HepG2 (cell line): ENCODE measurements around the gene ZNF584. TPM values are rescaled to one million over a fixed set of nuclear protein-coding genes. Genes with fewer than 3 reads are reported as not detected.

Source experiments
- ARNT ChIP-seq: fragments of 450-650 bp; IDR thresholded peaks from 2 replicates; pipeline ENCODE4 v1.6.1; 2017
- CC2D1A ChIP-seq: sonication (generic); formaldehyde crosslinking; IDR thresholded peaks from 2 replicates; pipeline ENCODE4 v1.8.1; 2023; ENCODE audit warnings: mild to moderate bottlenecking, missing genetic modification reagents
- CHD2 ChIP-seq: IDR thresholded peaks from 2 replicates; pipeline ENCODE4 v1.6.1; 2011; ENCODE audit warnings: low read depth, low read length, improper control_type of control experiment
- CREB1 ChIP-seq, 2 experiments: fragments of 450-650 bp in 1 of 2; IDR thresholded peaks; 2 replicates each; pipeline ENCODE4 v1.6.1; 2016 to 2017; ENCODE audit warnings: control low read depth in 1 of 2, mild to moderate bottlenecking in 1 of 2, missing compliant biosample characterization in 1 of 2, missing genetic modification characterization in 1 of 2
- DNMT1 ChIP-seq: sonication (generic); formaldehyde crosslinking; IDR thresholded peaks from 2 replicates; pipeline ENCODE4 v1.5.1; 2020; ENCODE audit warnings: mild to moderate bottlenecking, missing genetic modification reagents
- DNMT3B ChIP-seq: conservative IDR thresholded peaks from 2 replicates; pipeline ENCODE4 v1.6.1; 2016; ENCODE audit warnings: missing biosample characterization, control low read depth
- FLYWCH1 ChIP-seq: sonication (generic); formaldehyde crosslinking; IDR thresholded peaks from 2 replicates; pipeline ENCODE4 v1.8.1; 2023; ENCODE audit warnings: mild to moderate bottlenecking, missing genetic modification reagents
- GFI1 ChIP-seq: sonication (generic); formaldehyde crosslinking; IDR thresholded peaks from 2 replicates; pipeline ENCODE4 v1.5.0; 2020; ENCODE audit warnings: missing genetic modification reagents, mild to moderate bottlenecking, borderline replicate concordance
- HHEX ChIP-seq: IDR thresholded peaks from 2 replicates; pipeline ENCODE4 v1.6.1; 2016; ENCODE audit warnings: control low read depth
- HIVEP1 ChIP-seq: sonication (generic); formaldehyde crosslinking; IDR thresholded peaks from 2 replicates; pipeline ENCODE4 v1.4.0; 2020; ENCODE audit warnings: mild to moderate bottlenecking, missing genetic modification reagents
- NR3C1 ChIP-seq: sonication (generic); formaldehyde crosslinking; IDR thresholded peaks from 2 replicates; pipeline ENCODE4 v1.4.0; 2020; ENCODE audit warnings: missing genetic modification reagents
- SKI ChIP-seq: fragments of 450-650 bp; IDR thresholded peaks from one replicate; pipeline ENCODE4 v1.6.1; 2018; ENCODE audit warnings: mild to moderate bottlenecking; ENCODE audit not compliant: partially characterized antibody
- STAG1 ChIP-seq: sonication (generic); formaldehyde crosslinking; IDR thresholded peaks from 2 replicates; pipeline ENCODE4 v1.4.0; 2020; ENCODE audit warnings: missing genetic modification reagents
- TMF1 ChIP-seq: sonication (generic); formaldehyde crosslinking; IDR thresholded peaks from 2 replicates; pipeline ENCODE4 v1.8.1; 2022; ENCODE audit warnings: low read depth, missing genetic modification reagents
- ZNF160 ChIP-seq: sonication (generic); formaldehyde crosslinking; IDR thresholded peaks from 2 replicates; pipeline ENCODE4 v1.8.0; 2022; ENCODE audit warnings: mild to moderate bottlenecking, inconsistent platforms, missing genetic modification reagents
- ZNF230 ChIP-seq: sonication (generic); formaldehyde crosslinking; IDR thresholded peaks from 2 replicates; pipeline ENCODE4 v1.4.0; 2020; ENCODE audit warnings: mild to moderate bottlenecking, missing genetic modification reagents
- ZNF460 ChIP-seq: sonication (generic); formaldehyde crosslinking; IDR thresholded peaks from 2 replicates; pipeline ENCODE4 v1.5.1; 2020; ENCODE audit warnings: missing genetic modification reagents, mild to moderate bottlenecking, borderline replicate concordance
- ZNF7 ChIP-seq: IDR thresholded peaks from 2 replicates; pipeline ENCODE4 v1.6.1; 2016; ENCODE audit warnings: missing biosample characterization, missing genetic modification reagents
- ZNF891 ChIP-seq: sonication (generic); formaldehyde crosslinking; IDR thresholded peaks from 2 replicates; pipeline ENCODE4 v1.5.0; 2020; ENCODE audit warnings: mild to moderate bottlenecking, missing genetic modification reagents
- polyA plus RNA-seq, 8 experiments: library from polyadenylated mRNA; depleted of rRNA in 3 of 8; stranded (reverse) in 7 of 8; unstranded in 1 of 8; fragments of >200 nt; fragmentation: Illumina TruSeq in 4 of 8; extraction: Trizol in 4 of 8; gene quantifications; 2 replicates each; pipeline versions ENCODE4 v1.2.1 to v1.2.3, GENCODE V29; 2011 to 2016; ENCODE audit warnings: low read depth in 4 of 8, missing spikeins in 1 of 8, mixed read lengths in 1 of 8; ENCODE audit not compliant: insufficient read depth in 1 of 8
- total RNA-seq, 5 experiments: library from RNA; depleted of rRNA; stranded (reverse); fragments of >200 nt; fragmentation: Illumina TruSeq; extraction: Trizol; gene quantifications; 2 replicates each; pipeline ENCODE4 v1.2.3, GENCODE V29; 2016; ENCODE audit warnings: low read depth in 1 of 5
- TF ChIP-seq, protein P1 (sequence below), 2 experiments: fragments of 450-650 bp in 1 of 2; sonication (generic) in 1 of 2; formaldehyde crosslinking in 1 of 2; IDR thresholded peaks; 2 replicates each; pipeline versions ENCODE4 v1.6.1 to v1.8.0; 2016 to 2022; ENCODE audit warnings: antibody characterized with exemption in 1 of 2, mild to moderate bottlenecking in 1 of 2, missing genetic modification reagents in 1 of 2
- TF ChIP-seq, protein P2 (sequence below): sonication (generic); formaldehyde crosslinking; IDR thresholded peaks from 2 replicates; pipeline ENCODE4 v1.4.0; 2020; ENCODE audit warnings: missing genetic modification reagents, borderline replicate concordance

The ZNF584 gene
- total and polyA plus RNA-seq, 2 of the 13 experiments (the other 11 are each of a cell fraction or from before 2014, with no cell fraction given) = 2.4 to 7.0 TPM

DNA sequence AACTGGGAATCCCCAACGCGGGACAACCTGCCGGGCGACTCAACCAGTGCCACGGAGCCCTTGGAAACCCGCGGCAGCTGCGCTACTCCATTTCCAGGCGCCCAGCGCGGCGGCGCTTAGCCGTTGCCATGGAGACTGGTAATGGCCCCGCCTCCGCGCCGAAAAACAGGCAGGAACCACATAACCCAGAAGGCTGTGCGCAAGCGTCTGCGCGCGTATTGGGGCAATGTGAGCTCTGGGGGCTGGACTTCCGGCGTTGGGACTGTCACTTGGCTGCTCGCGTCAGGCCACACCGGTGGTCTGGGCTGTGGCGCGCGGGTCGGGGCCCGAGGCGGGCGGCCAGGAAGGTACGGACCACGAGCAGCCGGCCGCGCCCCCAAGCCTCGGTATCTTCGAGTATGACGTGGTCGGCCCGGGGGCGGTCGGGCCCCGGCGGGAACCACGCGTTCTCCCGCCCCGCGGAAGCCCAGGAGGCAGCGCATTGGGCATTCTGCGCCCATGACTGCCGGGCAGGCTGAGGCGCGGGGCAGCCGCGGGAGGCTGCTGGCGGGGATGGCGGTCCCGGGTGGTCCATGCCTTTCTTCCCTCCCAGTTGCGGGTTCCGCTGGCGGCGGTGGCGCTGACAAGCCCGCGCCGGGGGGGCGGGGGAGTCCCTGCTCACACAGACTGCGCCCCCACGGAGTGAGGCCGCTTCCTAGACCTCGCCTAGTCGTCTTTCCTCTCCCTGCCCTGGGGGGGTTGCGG is 43.1 kb downstream of the ZNF584 start, which contains the start of gene ZNF324B (continued):
- TF ChIP-seq CHD2 = no peak
- TF ChIP-seq ZNF7 (CRISPR knock-in tag) = no peak
- TF ChIP-seq ZNF460 = no peak
- TF ChIP-seq, protein P1, sequence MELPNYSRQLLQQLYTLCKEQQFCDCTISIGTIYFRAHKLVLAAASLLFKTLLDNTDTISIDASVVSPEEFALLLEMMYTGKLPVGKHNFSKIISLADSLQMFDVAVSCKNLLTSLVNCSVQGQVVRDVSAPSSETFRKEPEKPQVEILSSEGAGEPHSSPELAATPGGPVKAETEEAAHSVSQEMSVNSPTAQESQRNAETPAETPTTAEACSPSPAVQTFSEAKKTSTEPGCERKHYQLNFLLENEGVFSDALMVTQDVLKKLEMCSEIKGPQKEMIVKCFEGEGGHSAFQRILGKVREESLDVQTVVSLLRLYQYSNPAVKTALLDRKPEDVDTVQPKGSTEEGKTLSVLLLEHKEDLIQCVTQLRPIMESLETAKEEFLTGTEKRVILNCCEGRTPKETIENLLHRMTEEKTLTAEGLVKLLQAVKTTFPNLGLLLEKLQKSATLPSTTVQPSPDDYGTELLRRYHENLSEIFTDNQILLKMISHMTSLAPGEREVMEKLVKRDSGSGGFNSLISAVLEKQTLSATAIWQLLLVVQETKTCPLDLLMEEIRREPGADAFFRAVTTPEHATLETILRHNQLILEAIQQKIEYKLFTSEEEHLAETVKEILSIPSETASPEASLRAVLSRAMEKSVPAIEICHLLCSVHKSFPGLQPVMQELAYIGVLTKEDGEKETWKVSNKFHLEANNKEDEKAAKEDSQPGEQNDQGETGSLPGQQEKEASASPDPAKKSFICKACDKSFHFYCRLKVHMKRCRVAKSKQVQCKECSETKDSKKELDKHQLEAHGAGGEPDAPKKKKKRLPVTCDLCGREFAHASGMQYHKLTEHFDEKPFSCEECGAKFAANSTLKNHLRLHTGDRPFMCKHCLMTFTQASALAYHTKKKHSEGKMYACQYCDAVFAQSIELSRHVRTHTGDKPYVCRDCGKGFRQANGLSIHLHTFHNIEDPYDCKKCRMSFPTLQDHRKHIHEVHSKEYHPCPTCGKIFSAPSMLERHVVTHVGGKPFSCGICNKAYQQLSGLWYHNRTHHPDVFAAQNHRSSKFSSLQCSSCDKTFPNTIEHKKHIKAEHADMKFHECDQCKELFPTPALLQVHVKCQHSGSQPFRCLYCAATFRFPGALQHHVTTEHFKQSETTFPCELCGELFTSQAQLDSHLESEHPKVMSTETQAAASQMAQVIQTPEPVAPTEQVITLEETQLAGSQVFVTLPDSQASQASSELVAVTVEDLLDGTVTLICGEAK (IDR thresholded peaks at IDR 0.05) = 0 out of 2 replicates have a peak, but pooled peaks have one; percentile 10
- TF ChIP-seq, protein P1 (CRISPR knock-in tag; IDR thresholded peaks at IDR 0.05) = no peak
- no peak for TF ChIP-seq ZNF160 (CRISPR knock-in tag)
- TF ChIP-seq HIVEP1 (CRISPR knock-in tag) = no peak
- TF ChIP-seq GFI1 (CRISPR knock-in tag) = no peak
- TF ChIP-seq ZNF230 (CRISPR knock-in tag) = no peak
- TF ChIP-seq STAG1 (CRISPR knock-in tag) = no peak
- TF ChIP-seq HHEX (CRISPR knock-in tag) = no peak
- no peak for TF ChIP-seq TMF1 (CRISPR knock-in tag)
- TF ChIP-seq CC2D1A (CRISPR knock-in tag) = no peak
- no peak for TF ChIP-seq DNMT3B (CRISPR knock-in tag)
- no peak; the same call in 1 of the 2 replicates for TF ChIP-seq ZNF891 (CRISPR knock-in tag)
- peak; percentile 65 for TF ChIP-seq CREB1 (IDR thresholded peaks at IDR 0.05)
- TF ChIP-seq CREB1 (CRISPR knock-in tag; IDR thresholded peaks at IDR 0.05) = peak; percentile 56; the same call in 1 of the 2 replicates
- TF ChIP-seq DNMT1 (CRISPR knock-in tag) = no peak
- TF ChIP-seq SKI = peak; percentile 9
- 0 out of 2 replicates have a peak, but pooled peaks have one; percentile 10 for TF ChIP-seq FLYWCH1 (CRISPR knock-in tag)
- TF ChIP-seq ARNT = no peak
- TF ChIP-seq, protein P2, sequence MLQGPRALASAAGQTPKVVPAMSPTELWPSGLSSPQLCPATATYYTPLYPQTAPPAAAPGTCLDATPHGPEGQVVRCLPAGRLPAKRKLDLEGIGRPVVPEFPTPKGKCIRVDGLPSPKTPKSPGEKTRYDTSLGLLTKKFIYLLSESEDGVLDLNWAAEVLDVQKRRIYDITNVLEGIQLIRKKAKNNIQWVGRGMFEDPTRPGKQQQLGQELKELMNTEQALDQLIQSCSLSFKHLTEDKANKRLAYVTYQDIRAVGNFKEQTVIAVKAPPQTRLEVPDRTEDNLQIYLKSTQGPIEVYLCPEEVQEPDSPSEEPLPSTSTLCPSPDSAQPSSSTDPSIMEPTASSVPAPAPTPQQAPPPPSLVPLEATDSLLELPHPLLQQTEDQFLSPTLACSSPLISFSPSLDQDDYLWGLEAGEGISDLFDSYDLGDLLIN (CRISPR knock-in tag) = 0 out of 2 replicates have a peak, but pooled peaks have one; percentile 66
- no peak for TF ChIP-seq NR3C1 (CRISPR knock-in tag)
